HepG2 (cell line): Measurements from ENCODE around the gene P4HB. TPM values are rescaled to one million over a fixed set of nuclear protein-coding genes. Genes with fewer than 3 reads are reported as not detected.

Experiments
- BATF2 ChIP-seq: sonication (generic); formaldehyde crosslinking; IDR thresholded peaks from 2 replicates; pipeline ENCODE4 v1.8.0; 2022; ENCODE audit warnings: mild to moderate bottlenecking, missing genetic modification reagents, moderate library complexity
- ELF1 ChIP-seq: sonication (generic); formaldehyde crosslinking; IDR thresholded peaks from 2 replicates; pipeline ENCODE4 v1.4.0; 2020; ENCODE audit warnings: missing genetic modification reagents
- HOXA7 ChIP-seq: sonication (generic); formaldehyde crosslinking; IDR thresholded peaks from 2 replicates; pipeline ENCODE4 v1.8.1; 2022; ENCODE audit warnings: mild to moderate bottlenecking, missing genetic modification reagents, moderate library complexity
- RELA ChIP-seq: sonication (generic); formaldehyde crosslinking; IDR thresholded peaks from 2 replicates; pipeline ENCODE4 v1.4.0; 2020; ENCODE audit warnings: missing genetic modification reagents
- SALL1 ChIP-seq: sonication (generic); formaldehyde crosslinking; IDR thresholded peaks from 2 replicates; pipeline ENCODE4 v1.8.0; 2022; ENCODE audit warnings: mild to moderate bottlenecking, missing genetic modification reagents
- TAF15 ChIP-seq: fragments of 200-400 bp; formaldehyde crosslinking; IDR thresholded peaks from one replicate; pipeline ENCODE4 v1.6.1; 2018; ENCODE audit warnings: mild to moderate bottlenecking, low read depth, low read length; ENCODE audit not compliant: poor library complexity, severe bottlenecking
- TCF7 ChIP-seq: sonication (generic); IDR thresholded peaks from 2 replicates; pipeline ENCODE4 v1.6.1; 2016; ENCODE audit warnings: antibody characterized with exemption, low read depth
- ZBTB25 ChIP-seq: IDR thresholded peaks from 2 replicates; pipeline ENCODE4 v1.6.1; 2018; ENCODE audit warnings: missing genetic modification reagents
- ZBTB39 ChIP-seq: sonication (generic); formaldehyde crosslinking; IDR thresholded peaks from 2 replicates; pipeline ENCODE4 v1.5.0; 2020; ENCODE audit warnings: missing genetic modification reagents
- ZC3H4 ChIP-seq: sonication (generic); formaldehyde crosslinking; IDR thresholded peaks from 2 replicates; pipeline ENCODE4 v1.4.0; 2020; ENCODE audit warnings: missing genetic modification reagents, borderline replicate concordance
- ZEB1 ChIP-seq: IDR thresholded peaks from 2 replicates; pipeline ENCODE4 v1.6.1; 2012; ENCODE audit warnings: mild to moderate bottlenecking, low read depth, inconsistent platforms; ENCODE audit not compliant: insufficient replicate concordance
- ZNF451 ChIP-seq: sonication (generic); formaldehyde crosslinking; IDR thresholded peaks from 2 replicates; pipeline ENCODE4 v1.5.0; 2020; ENCODE audit warnings: mild to moderate bottlenecking, missing genetic modification reagents
- ZNF501 ChIP-seq: sonication (generic); formaldehyde crosslinking; IDR thresholded peaks from 2 replicates; pipeline ENCODE4 v1.5.1; 2020; ENCODE audit warnings: mild to moderate bottlenecking, moderate library complexity, missing genetic modification reagents
- ZNF564 ChIP-seq: sonication (generic); formaldehyde crosslinking; IDR thresholded peaks from 2 replicates; pipeline ENCODE4 v1.8.1; 2023; ENCODE audit warnings: mild to moderate bottlenecking, missing genetic modification reagents
- ZNF841 ChIP-seq: sonication (generic); formaldehyde crosslinking; IDR thresholded peaks from 2 replicates; pipeline ENCODE4 v1.8.1; 2023; ENCODE audit warnings: missing genetic modification reagents, borderline replicate concordance
- polyA plus RNA-seq, 8 experiments: library from polyadenylated mRNA; depleted of rRNA in 3 of 8; stranded (reverse) in 7 of 8; unstranded in 1 of 8; fragments of >200 nt; fragmentation: Illumina TruSeq in 4 of 8; extraction: Trizol in 4 of 8; gene quantifications; 2 replicates each; pipeline versions ENCODE4 v1.2.1 to v1.2.3, GENCODE V29; 2011 to 2016; ENCODE audit warnings: low read depth in 4 of 8, missing spikeins in 1 of 8, mixed read lengths in 1 of 8; ENCODE audit not compliant: insufficient read depth in 1 of 8
- total RNA-seq, 5 experiments: library from RNA; depleted of rRNA; stranded (reverse); fragments of >200 nt; fragmentation: Illumina TruSeq; extraction: Trizol; gene quantifications; 2 replicates each; pipeline ENCODE4 v1.2.3, GENCODE V29; 2016; ENCODE audit warnings: low read depth in 1 of 5
- TF ChIP-seq, protein P1 (sequence below): sonication (generic); formaldehyde crosslinking; IDR thresholded peaks from 2 replicates; pipeline ENCODE4 v1.8.0; 2022; ENCODE audit warnings: mild to moderate bottlenecking, missing genetic modification reagents
- TF ChIP-seq, protein P2 (sequence below), 2 experiments: sonication (generic) in 1 of 2; formaldehyde crosslinking in 1 of 2; IDR thresholded peaks; 2 replicates each; pipeline versions ENCODE4 v1.6.1 to v1.9.0; 2014 to 2022; ENCODE audit warnings: antibody characterized with exemption in 1 of 2, borderline replicate concordance in 1 of 2, inconsistent platforms in 1 of 2, low read depth in 1 of 2, missing genetic modification reagents in 1 of 2

P4HB gene
- total and polyA plus RNA-seq, 2 of the 13 experiments (the other 11 are each of a cell fraction or from before 2014, with no cell fraction given) = 185 to 782 TPM

GRCh38 chr17:81833160-81833920 lies 27.0 kb downstream of the P4HB start, which contains the start of gene MCRIP1 (continued):
- peak; percentile 85; the same call in 1 of the 2 replicates for TF ChIP-seq ZBTB39 (CRISPR knock-in tag)
- peak; percentile 74; the same call in 1 of the 2 replicates for TF ChIP-seq ZNF451 (CRISPR knock-in tag)
- 0 out of 2 replicates have a peak, but pooled peaks have one; percentile 57 for TF ChIP-seq RELA
- TF ChIP-seq ZBTB25 (CRISPR knock-in tag) = peak; percentile 92
- peak; percentile 71; the same call in 1 of the 2 replicates for TF ChIP-seq ZNF841 (CRISPR knock-in tag)
- peak; percentile 74 for TF ChIP-seq ZEB1
- peak; percentile 94 for TF ChIP-seq BATF2
- no peak for TF ChIP-seq HOXA7 (CRISPR knock-in tag)
- TF ChIP-seq SALL1 (CRISPR knock-in tag) = peak; percentile 90
- 0 out of 2 replicates have a peak, but pooled peaks have one; percentile 24 for TF ChIP-seq ELF1 (CRISPR knock-in tag)
- TF ChIP-seq, protein P1, sequence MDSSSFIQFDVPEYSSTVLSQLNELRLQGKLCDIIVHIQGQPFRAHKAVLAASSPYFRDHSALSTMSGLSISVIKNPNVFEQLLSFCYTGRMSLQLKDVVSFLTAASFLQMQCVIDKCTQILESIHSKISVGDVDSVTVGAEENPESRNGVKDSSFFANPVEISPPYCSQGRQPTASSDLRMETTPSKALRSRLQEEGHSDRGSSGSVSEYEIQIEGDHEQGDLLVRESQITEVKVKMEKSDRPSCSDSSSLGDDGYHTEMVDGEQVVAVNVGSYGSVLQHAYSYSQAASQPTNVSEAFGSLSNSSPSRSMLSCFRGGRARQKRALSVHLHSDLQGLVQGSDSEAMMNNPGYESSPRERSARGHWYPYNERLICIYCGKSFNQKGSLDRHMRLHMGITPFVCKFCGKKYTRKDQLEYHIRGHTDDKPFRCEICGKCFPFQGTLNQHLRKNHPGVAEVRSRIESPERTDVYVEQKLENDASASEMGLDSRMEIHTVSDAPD = peak; percentile 81; the same call in 1 of the 2 replicates
- peak; percentile 76 for TF ChIP-seq TAF15
- TF ChIP-seq, protein P2, sequence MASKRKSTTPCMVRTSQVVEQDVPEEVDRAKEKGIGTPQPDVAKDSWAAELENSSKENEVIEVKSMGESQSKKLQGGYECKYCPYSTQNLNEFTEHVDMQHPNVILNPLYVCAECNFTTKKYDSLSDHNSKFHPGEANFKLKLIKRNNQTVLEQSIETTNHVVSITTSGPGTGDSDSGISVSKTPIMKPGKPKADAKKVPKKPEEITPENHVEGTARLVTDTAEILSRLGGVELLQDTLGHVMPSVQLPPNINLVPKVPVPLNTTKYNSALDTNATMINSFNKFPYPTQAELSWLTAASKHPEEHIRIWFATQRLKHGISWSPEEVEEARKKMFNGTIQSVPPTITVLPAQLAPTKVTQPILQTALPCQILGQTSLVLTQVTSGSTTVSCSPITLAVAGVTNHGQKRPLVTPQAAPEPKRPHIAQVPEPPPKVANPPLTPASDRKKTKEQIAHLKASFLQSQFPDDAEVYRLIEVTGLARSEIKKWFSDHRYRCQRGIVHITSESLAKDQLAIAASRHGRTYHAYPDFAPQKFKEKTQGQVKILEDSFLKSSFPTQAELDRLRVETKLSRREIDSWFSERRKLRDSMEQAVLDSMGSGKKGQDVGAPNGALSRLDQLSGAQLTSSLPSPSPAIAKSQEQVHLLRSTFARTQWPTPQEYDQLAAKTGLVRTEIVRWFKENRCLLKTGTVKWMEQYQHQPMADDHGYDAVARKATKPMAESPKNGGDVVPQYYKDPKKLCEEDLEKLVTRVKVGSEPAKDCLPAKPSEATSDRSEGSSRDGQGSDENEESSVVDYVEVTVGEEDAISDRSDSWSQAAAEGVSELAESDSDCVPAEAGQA (IDR thresholded peaks at IDR 0.05; ENCODE audit: low read depth) = peak; percentile 67; the same call in 1 of the 2 replicates
- TF ChIP-seq, protein P2 (CRISPR knock-in tag; IDR thresholded peaks at IDR 0.05; ENCODE audit: borderline replicate concordance) = no peak
- TF ChIP-seq ZNF501 (CRISPR knock-in tag) = peak; percentile 91
- peak; percentile 95 for TF ChIP-seq ZNF564
- peak; percentile 99 for TF ChIP-seq ZC3H4 (CRISPR knock-in tag)
- peak; percentile 52 for TF ChIP-seq TCF7
